Naive thymus-derived CD8-positive, alpha-beta T cell (primary cell): ENCODE measurements around the gene ELFN2. TPM values are rescaled to one million over a fixed set of nuclear protein-coding genes. Genes with fewer than 3 reads are reported as not detected.

Source experiments
- ATAC-seq, 2 donors: fragments of 150-1000 bp; cut with Tn5 transposase in 1 of 2; sonication (Bioruptor Pico), chemical (Tn5 transposase) in 1 of 2; 1 replicate in 1 of 2; 2 replicates in 1 of 2; pipeline ENCODE4 v1.10.0; 2021; ENCODE audit warnings: mild to moderate bottlenecking in 2 of 2, moderate library complexity in 2 of 2
- POLR2A ChIA-PET: fragments of 350-600 bp; sonication (Branson Sonifier 250); formaldehyde crosslinking; loops from one replicate; lab custom pipeline; 2021; ENCODE audit warnings: antibody characterized with exemption; lab: Charles Lee
- DNase-seq, 10 donors: peaks; one replicate each; pipeline versions ENCODE4 v3.0.0 to v3.0.0-alpha.2; 2020 to 2022
- H3K27ac Mint-ChIP-seq, 10 donors: one replicate each; pipeline ENCODE4 v1.8.0; 2020 to 2022; ENCODE audit warnings: mild to moderate bottlenecking in 10 of 10, mixed read lengths in 10 of 10, moderate library complexity in 4 of 10, inconsistent platforms in 1 of 10
- H3K27me3 Mint-ChIP-seq, 5 donors: one replicate each; pipeline ENCODE4 v1.8.0; 2021 to 2022; ENCODE audit warnings: mixed read lengths in 5 of 5
- H3K36me3 Mint-ChIP-seq, 3 donors: one replicate each; pipeline ENCODE4 v1.8.0; 2020 to 2022; ENCODE audit warnings: mixed read lengths in 3 of 3, mild to moderate bottlenecking in 2 of 3, inconsistent platforms in 1 of 3
- H3K4me1 Mint-ChIP-seq, 4 donors: one replicate each; pipeline ENCODE4 v1.8.0; 2021 to 2022; ENCODE audit warnings: mixed read lengths in 4 of 4
- H3K4me3 Mint-ChIP-seq, 10 donors: one replicate each; pipeline ENCODE4 v1.8.0; 2020 to 2022; ENCODE audit warnings: mild to moderate bottlenecking in 10 of 10, mixed read lengths in 10 of 10, moderate library complexity in 6 of 10, inconsistent platforms in 1 of 10
- H3K9me3 Mint-ChIP-seq, 9 donors: one replicate each; pipeline ENCODE4 v1.8.0; 2020 to 2022; ENCODE audit warnings: mixed read lengths in 9 of 9, mild to moderate bottlenecking in 3 of 9, inconsistent platforms in 1 of 9, moderate library complexity in 1 of 9
- polyA plus RNA-seq, 3 donors: library from polyadenylated mRNA; unstranded; fragments of 300-500 nt; fragmentation: Illumina TruSeq; gene quantifications; one replicate each; pipeline ENCODE4 v1.2.3, GENCODE V29; 2021
- total RNA-seq, 8 experiments: library from RNA in 2 of 8; stranded (reverse) in 2 of 8; gene quantifications; one replicate each; pipeline ENCODE4 v1.2.3 and lab custom pipeline; 2021 to 2026

Gene ELFN2
- total and polyA plus RNA-seq, 5 experiments from 2014 or later: 0.55 to 0.88 TPM; not detected in 3

- POLR2A ChIA-PET: interaction anchor here (1.0 to 1.3 kb wide), 2 partner anchors 10 to 14 kb away, joined by 4 read pairs; no protein-coding TSS in a partner anchor
- ATAC-seq: no peak
- H3K36me3 Mint-ChIP-seq: no peaks in the 10 kb centered on the region
- H3K4me3 Mint-ChIP-seq: no peak overlapping the region
- H3K9me3 Mint-ChIP-seq: peaks cover 0 to 2% (median 0%) of the 10 kb centered on the region in 9 donors
- H3K4me1 Mint-ChIP-seq: peaks cover 19 to 44% (median 30%) of the 10 kb centered on the region in 4 donors
- peaks cover 17 to 57% (median 42%) of the 10 kb centered on the region in 5 donors for H3K27me3 Mint-ChIP-seq
- no peak overlapping the region for H3K27ac Mint-ChIP-seq
- DNase-seq: no peak
These were observed 4.0 kb downstream of the ELFN2 start for GRCh38 chr22:37423283-37423682.

GRCh38 chr22:37421468-37421877 is 5.8 kb downstream of the ELFN2 start:
- peaks cover 27 to 48% (median 33%) of the 10 kb centered on the region in 4 donors for H3K4me1 Mint-ChIP-seq
- no peaks in the 10 kb centered on the region for H3K36me3 Mint-ChIP-seq
- peak overlapping the region in 5 of 10 donors; percentile 22 to 97 (median 71) for H3K4me3 Mint-ChIP-seq
- no peak overlapping the region for H3K27ac Mint-ChIP-seq
- peaks cover 0 to 3% (median 0%) of the 10 kb centered on the region in 9 donors for H3K9me3 Mint-ChIP-seq
- ATAC-seq: no peak
- DNase-seq: no peak
- H3K27me3 Mint-ChIP-seq: peaks cover 26 to 63% (median 50%) of the 10 kb centered on the region in 5 donors
- POLR2A ChIA-PET: no interaction called here

- peak overlapping the region; percentile 77 to 97 (median 90) for H3K4me3 Mint-ChIP-seq
- H3K27me3 Mint-ChIP-seq: peaks cover 26 to 63% (median 47%) of the 10 kb centered on the region in 5 donors
- ATAC-seq (no peak), DNase-seq (no peak)
- peaks cover 0 to 3% (median 0%) of the 10 kb centered on the region in 9 donors for H3K9me3 Mint-ChIP-seq
- H3K4me1 Mint-ChIP-seq: peaks cover 31 to 48% (median 34%) of the 10 kb centered on the region in 4 donors
- H3K36me3 Mint-ChIP-seq: no peaks in the 10 kb centered on the region
- POLR2A ChIA-PET: no interaction called here
- H3K27ac Mint-ChIP-seq: peak overlapping the region in 3 of 10 donors; percentile 9 to 46 (median 33)
These were observed 6.4 kb downstream of the ELFN2 start for GRCh38 chr22:37420686-37421467.

- no peaks in the 10 kb centered on the region for H3K36me3 Mint-ChIP-seq
- H3K9me3 Mint-ChIP-seq: peaks cover 0 to 3% (median 0%) of the 10 kb centered on the region in 9 donors
- H3K27ac Mint-ChIP-seq: peak overlapping the region in 4 of 10 donors; percentile 9 to 53 (median 40)
- ATAC-seq (peak; percentile 38 to 61), DNase-seq (peak in 1 of 10 donors; percentile 23)
- H3K4me3 Mint-ChIP-seq: peak overlapping the region; percentile 77 to 97 (median 90)
- POLR2A ChIA-PET: no interaction called here
- peaks cover 31 to 47% (median 33%) of the 10 kb centered on the region in 4 donors for H3K4me1 Mint-ChIP-seq
- H3K27me3 Mint-ChIP-seq: peaks cover 26 to 67% (median 41%) of the 10 kb centered on the region in 5 donors
These were observed 7.2 kb downstream of the ELFN2 start for GRCh38 chr22:37419969-37420685.

- peaks cover 0 to 3% (median 0%) of the 10 kb centered on the region in 9 donors for H3K9me3 Mint-ChIP-seq
- no peaks in the 10 kb centered on the region for H3K36me3 Mint-ChIP-seq
- ATAC-seq (peak; percentile 15 to 19), DNase-seq (no peak)
- peaks cover 31 to 47% (median 33%) of the 10 kb centered on the region in 4 donors for H3K4me1 Mint-ChIP-seq
- peak overlapping the region; percentile 67 to 96 (median 82) for H3K4me3 Mint-ChIP-seq
- H3K27ac Mint-ChIP-seq: peak overlapping the region in 2 of 10 donors; percentile 26 to 46
- peaks cover 27 to 74% (median 42%) of the 10 kb centered on the region in 5 donors for H3K27me3 Mint-ChIP-seq
- POLR2A ChIA-PET: no interaction called here
These were observed 7.8 kb downstream of the ELFN2 start for GRCh38 chr22:37419370-37419968.

- POLR2A ChIA-PET: no interaction called here
- ATAC-seq: no peak
- Mint-ChIP-seq H3K4me1 (peaks cover 31 to 47% (median 33%) of the 10 kb centered on the region in 4 donors), H3K27me3 (peaks cover 31 to 80% (median 47%) of the 10 kb centered on the region in 5 donors), H3K9me3 (peaks cover 0 to 3% (median 0%) of the 10 kb centered on the region in 9 donors), H3K36me3 (no peaks in the 10 kb centered on the region), H3K4me3 (peak overlapping the region; percentile 25 to 96 (median 82)), H3K27ac (peak overlapping the region in 3 of 10 donors; percentile 40 to 82 (median 46))
- no peak for DNase-seq
These were observed 8.5 kb downstream of the ELFN2 start for GRCh38 chr22:37418627-37419369.

- Mint-ChIP-seq H3K27ac (peak overlapping the region in 4 of 10 donors; percentile 39 to 82 (median 55)), H3K4me3 (peak overlapping the region in 6 of 10 donors; percentile 10 to 96 (median 27))
- POLR2A ChIA-PET: interaction anchor here (0.6 kb wide), 1 partner anchor 10 kb away, joined by 3 read pairs; no protein-coding TSS in a partner anchor
These were observed 9.5 kb downstream of the ELFN2 start for GRCh38 chr22:37417677-37418348.

GRCh38 chr22:37417264-37417663 is 10.0 kb downstream of the ELFN2 start:
- H3K4me3 Mint-ChIP-seq: peak overlapping the region in 8 of 10 donors; percentile 9 to 70 (median 62)
- ATAC-seq (no peak), DNase-seq (no peak)
- H3K27me3 Mint-ChIP-seq: peaks cover 31 to 94% (median 48%) of the 10 kb centered on the region in 5 donors
- H3K4me1 Mint-ChIP-seq: peaks cover 31 to 55% (median 36%) of the 10 kb centered on the region in 4 donors
- H3K27ac Mint-ChIP-seq: peak overlapping the region in 7 of 10 donors; percentile 20 to 82 (median 55)
- peaks cover 0 to 3% (median 0%) of the 10 kb centered on the region in 9 donors for H3K9me3 Mint-ChIP-seq
- no peaks in the 10 kb centered on the region for H3K36me3 Mint-ChIP-seq
- POLR2A ChIA-PET: interaction anchor here (0.6 kb wide), 1 partner anchor 9 kb away, joined by 3 read pairs; no protein-coding TSS in a partner anchor

More at GRCh38 chr22:37417677-37418348, 9.5 kb downstream of the ELFN2 start:
- Mint-ChIP-seq H3K27me3 (peaks cover 31 to 90% (median 48%) of the 10 kb centered on the region in 5 donors), H3K9me3 (peaks cover 0 to 3% (median 0%) of the 10 kb centered on the region in 9 donors), H3K4me1 (peaks cover 31 to 50% (median 34%) of the 10 kb centered on the region in 4 donors), H3K36me3 (no peaks in the 10 kb centered on the region)
- ATAC-seq: no peak
- DNase-seq: no peak

GRCh38 chr22:37416827-37417226 is 10.5 kb downstream of the ELFN2 start:
- POLR2A ChIA-PET: interaction anchor here (0.6 kb wide), 1 partner anchor 9 kb away, joined by 3 read pairs; no protein-coding TSS in a partner anchor
- DNase-seq (peak in 6 of 10 donors; percentile 24 to 57 (median 54)), ATAC-seq (peak; percentile 66 to 83)
- H3K9me3 Mint-ChIP-seq: peaks cover 0 to 3% (median 0%) of the 10 kb centered on the region in 9 donors
- peak overlapping the region in 9 of 10 donors; percentile 9 to 70 (median 60) for H3K4me3 Mint-ChIP-seq
- peaks cover 31 to 96% (median 46%) of the 10 kb centered on the region in 5 donors for H3K27me3 Mint-ChIP-seq
- peak overlapping the region in 7 of 10 donors; percentile 20 to 82 (median 55) for H3K27ac Mint-ChIP-seq
- peaks cover 30 to 55% (median 35%) of the 10 kb centered on the region in 4 donors for H3K4me1 Mint-ChIP-seq
- H3K36me3 Mint-ChIP-seq: no peaks in the 10 kb centered on the region

GRCh38 chr22:37416389-37416788 is 10.9 kb downstream of the ELFN2 start:
- H3K4me3 Mint-ChIP-seq: peak overlapping the region in 8 of 10 donors; percentile 29 to 70 (median 64)
- peaks cover 0 to 3% (median 0%) of the 10 kb centered on the region in 9 donors for H3K9me3 Mint-ChIP-seq
- H3K27ac Mint-ChIP-seq: peak overlapping the region in 5 of 10 donors; percentile 29 to 82 (median 72)
- no peak for ATAC-seq
- peaks cover 29 to 55% (median 35%) of the 10 kb centered on the region in 4 donors for H3K4me1 Mint-ChIP-seq
- H3K36me3 Mint-ChIP-seq: no peaks in the 10 kb centered on the region
- no peak for DNase-seq
- H3K27me3 Mint-ChIP-seq: peaks cover 30 to 96% (median 41%) of the 10 kb centered on the region in 5 donors
- POLR2A ChIA-PET: no interaction called here
